ENCODE results near the gene GAB4.
"Not testable (repeated sequence)": the region's sequence is repeated elsewhere in the genome, so short reads cannot be mapped to it uniquely, and the experiment has no call there.

GAB4 gene

DNA sequence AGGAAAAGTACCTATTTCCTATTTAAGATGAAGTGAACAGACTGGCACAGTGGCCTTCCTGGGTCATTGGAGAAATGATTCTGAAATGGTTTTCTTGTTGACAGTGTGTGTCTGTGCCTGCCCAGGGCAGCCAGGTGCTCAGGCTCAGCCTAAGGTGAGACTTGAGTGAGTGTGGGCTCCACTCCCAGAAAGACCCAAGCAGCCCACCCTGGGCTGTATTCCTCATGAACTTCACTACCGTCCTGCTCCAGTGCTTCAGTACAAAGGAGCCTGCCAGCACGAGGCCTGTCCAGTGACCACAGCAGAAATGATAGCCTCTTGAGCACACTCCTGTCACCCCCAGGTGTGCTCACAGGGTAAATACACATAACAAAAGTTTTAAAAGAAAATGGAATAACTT lies 49.5 kb downstream of the GAB4 start:
- DNase-seq (ENCODE audit: low spot score) = no peak

GRCh38 chr22:16957781-16958180 lies 50.2 kb downstream of the GAB4 start:
- DNase-seq (ENCODE audit: low spot score) = no peak

DNA sequence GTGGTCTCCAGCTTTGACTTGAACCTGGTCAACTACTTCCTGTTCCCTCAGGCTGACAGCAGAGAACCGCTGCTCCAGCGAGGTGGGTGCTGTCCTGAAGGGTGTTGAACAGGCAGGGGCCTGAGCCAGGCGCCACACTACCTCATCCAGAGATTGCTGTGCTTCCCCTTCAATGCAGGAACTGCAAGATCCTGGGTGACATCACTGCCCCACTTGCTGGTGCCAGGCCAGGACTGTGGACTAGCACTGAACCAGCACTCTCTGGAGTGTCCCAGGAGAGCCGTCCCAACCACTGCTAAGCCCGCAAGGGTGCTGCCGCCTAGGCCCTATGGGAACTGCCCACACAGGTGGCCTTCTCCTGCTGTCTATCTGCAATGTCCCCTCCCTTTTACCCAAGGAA lies 51.7 kb downstream of the GAB4 start:
- DNase-seq (ENCODE audit: low spot score) = no peak

DNA sequence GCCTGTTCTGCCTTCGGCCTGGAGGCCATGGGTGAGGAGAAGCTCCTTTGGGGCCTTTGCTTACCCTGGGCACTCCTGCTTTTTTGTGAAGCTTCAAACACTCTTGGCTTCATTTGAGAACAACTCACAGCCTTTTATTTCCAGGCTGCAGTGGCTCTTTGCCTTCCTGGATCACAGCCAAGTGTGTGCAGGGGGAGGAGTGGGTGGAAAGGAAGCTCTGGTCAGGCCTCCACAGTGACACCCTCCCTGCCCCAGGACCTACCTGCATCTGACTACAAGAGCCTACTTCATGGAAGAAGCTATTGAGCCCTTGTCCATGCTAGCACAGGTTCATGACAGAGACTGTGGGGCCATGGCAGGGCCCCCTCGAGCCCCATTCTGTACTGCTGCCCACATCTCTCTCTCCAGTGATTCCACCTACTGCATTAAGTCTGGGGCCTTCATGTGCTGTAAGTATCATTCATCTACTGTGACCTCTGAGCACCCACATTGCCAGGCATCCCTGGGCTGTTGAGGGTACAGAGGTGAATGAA lies 52.3 kb downstream of the GAB4 start:
- DNase-seq (ENCODE audit: low spot score) = no peak

GRCh38 chr22:16955081-16955480 lies 52.9 kb downstream of the GAB4 start:
- no peak for DNase-seq (ENCODE audit: low spot score)

DNA sequence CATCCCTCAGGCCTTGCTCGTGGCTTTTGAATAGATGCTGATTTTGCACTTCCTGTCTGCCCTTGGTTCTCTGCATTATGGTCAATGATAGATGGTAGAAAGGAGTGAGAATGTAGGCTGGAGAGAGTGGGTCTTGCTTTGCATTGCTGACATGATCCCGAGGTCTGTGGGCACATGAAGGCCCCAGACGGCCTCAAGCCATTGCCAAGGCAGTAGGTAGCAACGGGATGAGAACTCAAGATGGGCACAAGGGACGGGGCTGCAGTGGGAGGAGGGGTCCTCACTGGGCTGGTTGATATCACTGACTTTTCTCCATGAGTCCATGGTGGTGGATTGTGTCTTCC lies 54.0 kb downstream of the GAB4 start:
- no peak for DNase-seq (ENCODE audit: low spot score)

GRCh38 chr22:16953206-16954059 lies 54.6 kb downstream of the GAB4 start:
- DNase-seq (ENCODE audit: low spot score) = no peak

GRCh38 chr22:16949561-16949960 lies 58.5 kb downstream of the GAB4 start:
- DNase-seq (ENCODE audit: low spot score) = peak; percentile 77

DNA sequence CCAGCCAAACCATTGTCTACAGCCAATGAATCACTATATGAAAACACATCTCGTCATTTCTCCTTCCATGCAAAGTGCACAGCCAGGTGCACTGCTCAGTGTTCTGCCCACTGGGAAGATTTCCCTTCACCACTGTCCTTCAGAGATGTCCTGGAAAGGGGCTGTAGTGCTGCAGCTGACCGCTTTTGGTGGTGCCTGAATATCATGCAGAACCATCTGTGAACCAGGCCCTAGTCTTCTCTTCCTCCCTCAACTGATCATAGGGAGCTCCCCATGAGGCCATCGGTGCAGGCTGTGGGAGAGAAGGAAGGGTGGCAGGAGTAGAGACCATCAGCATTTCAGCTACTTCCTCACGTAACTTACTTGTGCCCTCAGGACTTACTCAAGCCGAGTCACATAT lies 70.2 kb downstream of the GAB4 start:
- no peak for DNase-seq (ENCODE audit: low spot score)

DNA sequence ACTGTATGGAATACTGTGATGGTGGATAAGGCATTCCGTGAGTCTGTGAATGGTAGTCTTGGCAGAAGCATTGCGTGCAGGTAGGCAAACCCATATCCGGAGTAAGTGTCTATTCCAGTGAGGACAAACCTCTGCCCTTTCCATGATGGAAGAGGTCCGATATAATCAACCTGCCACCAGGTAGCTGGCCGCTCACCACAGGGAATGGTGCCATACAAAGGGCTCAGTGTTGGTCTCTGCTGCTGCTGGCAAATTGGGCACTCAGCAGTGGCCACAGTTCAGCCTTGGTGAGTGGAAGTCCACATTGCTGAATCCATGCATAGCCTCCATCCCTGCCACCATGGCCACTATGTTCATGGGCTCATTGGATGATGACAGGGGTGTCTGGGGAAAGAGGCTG lies 70.8 kb downstream of the GAB4 start:
- not testable (repeated sequence) for DNase-seq (ENCODE audit: low spot score)

GRCh38 chr22:16936625-16937024 lies 71.4 kb downstream of the GAB4 start:
- no peak for DNase-seq (ENCODE audit: low spot score)

GRCh38 chr22:16935209-16935608 lies 72.8 kb downstream of the GAB4 start:
- DNase-seq (ENCODE audit: low spot score) = no peak

DNA sequence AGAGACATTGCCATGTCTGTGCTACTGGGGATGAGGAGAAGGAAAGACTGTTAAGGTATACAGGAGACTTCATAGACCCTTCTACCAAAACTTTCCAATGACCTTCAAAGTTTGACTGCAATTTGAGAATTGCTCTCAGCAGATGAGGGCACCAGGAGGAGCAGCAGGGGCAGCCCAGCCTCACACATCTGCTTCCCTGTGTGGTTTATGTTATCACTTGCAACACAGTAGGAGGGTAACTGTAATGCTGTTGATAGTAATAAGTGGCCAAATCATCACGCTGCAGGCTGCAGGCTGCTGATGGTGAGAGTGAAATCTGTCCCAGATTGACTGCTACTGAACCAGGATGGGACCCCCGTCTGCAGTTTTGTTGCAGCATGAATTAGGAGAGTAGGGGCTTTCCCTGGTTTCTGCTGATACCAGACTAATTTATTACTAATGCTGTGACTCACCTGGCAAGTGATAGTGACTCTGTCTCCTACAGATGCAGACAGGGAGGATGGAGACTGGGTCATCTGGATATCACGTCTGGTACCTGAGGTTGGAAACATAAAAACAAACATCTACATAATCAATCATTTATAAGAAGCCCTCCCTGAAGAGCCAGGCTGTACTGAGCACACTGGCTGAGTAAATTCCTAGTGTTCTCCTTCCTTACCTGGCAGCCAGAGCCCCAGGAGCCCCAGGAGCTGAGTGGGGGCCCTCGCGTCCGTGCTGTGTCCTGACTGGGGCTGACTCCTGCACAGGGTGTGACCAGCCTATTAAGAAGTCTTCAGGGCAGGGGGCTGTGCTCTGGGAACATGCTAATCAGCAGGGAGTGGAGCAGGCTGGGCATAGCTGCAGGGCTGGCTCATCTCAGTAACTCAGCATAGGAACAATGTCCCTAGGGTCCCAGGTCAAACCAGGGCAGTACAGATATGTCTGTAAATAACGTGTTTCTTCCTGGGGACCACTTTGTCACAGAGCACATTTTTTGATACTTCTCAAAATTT lies 74.4 kb downstream of the GAB4 start:
- DNase-seq (ENCODE audit: low spot score) = no peak

DNA sequence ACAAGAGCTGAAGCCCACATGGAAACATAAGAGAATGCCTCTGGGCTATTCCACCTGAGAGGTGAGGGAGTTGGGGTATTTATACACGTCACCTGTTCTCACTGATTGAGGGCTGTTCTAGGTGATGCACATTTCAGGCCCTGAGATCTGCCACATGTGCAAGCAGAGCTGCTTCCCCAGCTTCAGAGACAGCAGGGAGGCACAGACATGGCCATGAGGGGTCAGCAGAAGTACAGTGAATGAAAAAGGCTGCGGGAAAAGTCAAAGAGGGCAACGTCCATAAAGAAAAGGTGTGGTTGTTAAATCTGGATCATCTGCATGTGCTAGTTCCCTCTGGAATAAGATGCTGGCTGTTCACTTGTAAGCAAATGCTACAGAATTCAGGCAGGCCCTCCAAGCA lies 75.4 kb downstream of the GAB4 start:
- peak; percentile 23 for DNase-seq (ENCODE audit: low spot score)

- DNase-seq (ENCODE audit: low spot score) = no peak
Measured at GRCh38 chr22:16925407-16925966, 82.5 kb downstream of the GAB4 start.

DNA sequence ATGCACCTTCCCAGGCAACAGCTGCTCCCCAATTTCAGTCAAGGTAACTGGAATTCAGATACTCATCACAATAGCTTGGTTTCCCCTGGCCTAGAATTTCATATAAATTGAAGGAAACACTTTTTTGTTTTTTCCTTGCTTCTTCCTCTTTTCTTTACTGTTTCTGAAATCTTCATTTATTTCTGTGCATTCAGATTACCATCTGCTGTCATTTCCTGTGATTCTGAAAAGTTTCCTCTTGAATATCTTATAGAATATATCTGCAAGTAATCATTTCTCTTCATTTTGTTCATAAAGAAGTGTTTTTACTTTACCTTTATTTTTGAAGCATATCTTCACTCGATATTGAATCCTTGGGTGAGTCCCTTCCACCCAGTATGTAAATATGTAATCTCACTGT lies 85.3 kb downstream of the GAB4 start:
- DNase-seq (ENCODE audit: low spot score) = no peak

- DNase-seq (ENCODE audit: low spot score) = no peak
Measured at GRCh38 chr22:16922076-16922475, 85.9 kb downstream of the GAB4 start.

DNA sequence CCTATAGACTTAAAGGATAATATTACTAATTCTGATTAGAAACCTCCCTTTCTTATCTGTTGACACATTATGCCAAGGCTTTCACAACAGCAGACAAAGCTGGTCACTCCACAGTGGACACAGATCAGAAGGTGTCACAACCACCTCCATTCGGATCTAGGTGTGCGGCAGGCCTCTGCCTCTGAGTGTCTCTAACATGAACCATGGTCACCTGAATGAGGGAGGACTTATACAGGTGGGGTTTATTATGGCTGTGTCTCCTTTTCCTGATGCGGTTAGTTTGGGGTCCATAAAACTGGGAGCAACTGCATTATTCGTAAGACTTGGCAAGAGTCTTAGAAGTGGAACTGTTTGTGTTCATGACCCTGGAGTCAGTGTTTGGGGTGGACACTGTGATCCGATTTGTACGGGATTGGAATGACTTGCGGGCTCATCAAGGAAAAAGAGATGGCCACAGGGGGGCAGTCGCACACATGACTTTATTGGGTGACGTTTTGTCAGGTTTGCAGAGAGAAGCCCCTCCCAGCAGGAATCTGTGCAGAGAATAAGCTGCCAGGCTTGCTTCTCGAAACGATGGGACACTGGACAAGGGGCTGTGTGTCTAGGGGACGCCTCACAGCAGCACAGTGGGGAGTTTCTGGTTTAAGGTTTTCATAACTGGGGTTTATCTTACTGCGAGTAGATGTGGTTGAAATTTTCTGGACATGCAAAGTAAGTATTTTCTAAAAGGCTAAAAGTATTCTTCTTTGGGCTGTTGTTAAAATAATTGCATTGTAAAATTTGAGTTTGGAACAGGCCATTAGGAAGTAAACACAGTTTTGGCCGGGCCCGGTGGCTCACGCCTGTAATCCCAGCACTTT lies 90.6 kb downstream of the GAB4 start:
- DNase-seq (ENCODE audit: low spot score) = peak; percentile 49

GRCh38 chr22:16915701-16916100 lies 92.3 kb downstream of the GAB4 start:
- no peak for DNase-seq (ENCODE audit: low spot score)

GRCh38 chr22:16914911-16915310 lies 93.1 kb downstream of the GAB4 start:
- not testable (repeated sequence) for DNase-seq (ENCODE audit: low spot score)

DNA sequence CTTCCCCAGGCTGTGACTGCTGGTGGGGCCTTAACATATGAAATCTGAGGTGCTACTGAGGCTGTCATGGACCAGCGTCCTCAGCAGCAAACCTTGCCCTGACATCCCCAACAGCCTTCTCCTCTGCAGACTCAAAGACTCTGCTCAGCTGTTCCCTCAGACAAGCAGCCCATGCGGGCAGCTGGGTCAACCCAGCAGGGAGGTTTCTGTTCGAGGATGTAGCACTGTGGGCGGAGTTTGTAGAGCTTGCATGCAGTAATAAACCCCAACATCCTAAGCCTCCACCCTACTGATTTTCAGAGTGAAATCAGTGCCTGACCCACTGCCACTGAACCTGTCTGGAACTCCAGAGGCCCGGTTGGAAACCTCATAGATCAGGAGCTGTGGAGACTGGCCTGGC lies 94.0 kb downstream of the GAB4 start:
- no peak for DNase-seq (ENCODE audit: low spot score)

DNA sequence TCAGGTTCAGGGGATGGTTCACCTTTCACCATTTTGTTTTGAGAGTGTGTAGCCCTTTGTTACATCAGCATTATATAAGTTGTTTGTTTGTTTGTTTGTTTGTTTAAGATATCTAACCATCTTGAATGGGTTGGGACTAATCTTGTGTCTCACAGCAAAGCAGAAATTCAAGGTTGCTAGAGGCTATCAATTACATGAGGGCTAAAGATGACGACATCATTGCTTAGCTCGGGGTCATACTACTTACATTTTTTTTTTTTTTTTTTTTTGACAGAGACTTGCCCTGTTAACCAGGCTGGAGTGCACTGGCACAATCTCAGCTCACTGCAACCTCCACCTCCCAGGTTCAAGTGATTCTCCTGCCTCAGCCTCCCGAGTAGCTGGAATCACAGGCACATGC lies 95.7 kb downstream of the GAB4 start:
- DNase-seq (ENCODE audit: low spot score) = no peak
